PC-3 (cell line): ENCODE measurements around the gene RBMXL2. TPM values are rescaled to one million over a fixed set of nuclear protein-coding genes. Genes with fewer than 3 reads are reported as not detected.

Source experiments
- ATAC-seq: fragments of 200-7000 bp; cut with Tn5 transposase; 2 replicates; pipeline ENCODE4 v1.9.1; 2020; ENCODE audit warnings: mild to moderate bottlenecking, moderate library complexity
- BruUV-seq: library from RNA; stranded (reverse); fragments of 400-500 nt; replicated peaks from 2 replicates; lab custom pipeline; 2021; lab: Mats Ljungman, UMichigan
- CTCF ChIA-PET: fragments of 300-600 bp; sonication (Branson Sonifier 250); formaldehyde crosslinking; loops from one replicate; lab custom pipeline; 2022; ENCODE audit warnings: antibody characterized with exemption; lab: Charles Lee
- POLR2A ChIA-PET: fragments of 300-600 bp; sonication (Branson Sonifier 250); formaldehyde crosslinking; loops from one replicate; lab custom pipeline; 2022; ENCODE audit warnings: antibody characterized with exemption; ENCODE audit not compliant: unreplicated experiment; lab: Charles Lee
- DNase-seq: peaks from one replicate; pipeline ENCODE4 v3.0.0-alpha.2; 2015
- H2AFZ ChIP-seq: fragments of 300-600 bp; sonication (generic); 2 replicates; pipeline ENCODE4 v1.6.0; 2016; ENCODE audit warnings: antibody characterized with exemption, low read length
- H3F3A ChIP-seq: fragments of 300-600 bp; sonication (generic); one replicate; pipeline ENCODE4 v1.6.0; 2017; ENCODE audit warnings: antibody characterized with exemption, low read length, control low read depth, mild to moderate bottlenecking; ENCODE audit not compliant: unreplicated experiment
- H3K27ac ChIP-seq: fragments of 300-600 bp; sonication (generic); 2 replicates; pipeline ENCODE4 v1.5.1; 2016; ENCODE audit warnings: mild to moderate bottlenecking, low read length
- H3K27me3 ChIP-seq: fragments of 300-600 bp; sonication (generic); 2 replicates; pipeline ENCODE4 v1.6.1; 2016; ENCODE audit warnings: low read length, mixed read lengths
- H3K36me3 ChIP-seq: fragments of 300-600 bp; sonication (generic); 2 replicates; pipeline ENCODE4 v1.6.1; 2016; ENCODE audit warnings: low read depth, mixed run types, low read length, mixed read lengths
- H3K4me1 ChIP-seq: fragments of 300-600 bp; sonication (generic); 2 replicates; pipeline ENCODE4 v1.5.1; 2016; ENCODE audit warnings: low read length; ENCODE audit not compliant: insufficient read depth
- H3K4me2 ChIP-seq: fragments of 300-600 bp; sonication (generic); 2 replicates; pipeline ENCODE4 v1.6.0; 2016; ENCODE audit warnings: low read length
- H3K4me3 ChIP-seq: fragments of 300-600 bp; sonication (generic); 2 replicates; pipeline ENCODE4 v1.5.1; 2016; ENCODE audit warnings: mild to moderate bottlenecking, low read length, mixed read lengths
- H3K79me2 ChIP-seq: fragments of 300-600 bp; sonication (generic); 2 replicates; pipeline ENCODE4 v1.6.1; 2017; ENCODE audit warnings: low read length, mixed read lengths
- H3K9ac ChIP-seq: fragments of 300-600 bp; sonication (generic); 2 replicates; pipeline ENCODE4 v1.6.0; 2016; ENCODE audit warnings: mild to moderate bottlenecking, low read length
- H3K9me2 ChIP-seq: fragments of 300-600 bp; sonication (generic); replicated peaks from 2 replicates; pipeline ENCODE4 v1.6.1; 2016; ENCODE audit warnings: mixed run types, low read length, mixed read lengths
- H3K9me3 ChIP-seq: fragments of 300-600 bp; sonication (generic); 2 replicates; pipeline ENCODE4 v1.6.1; 2016; ENCODE audit warnings: low read length, mixed read lengths
- H4K20me1 ChIP-seq: fragments of 300-600 bp; sonication (generic); 2 replicates; pipeline ENCODE4 v1.6.1; 2016; ENCODE audit warnings: low read length, mixed read lengths
- CTCF ChIP-seq: fragments of 300-600 bp; sonication (generic); conservative IDR thresholded peaks from 2 replicates; pipeline ENCODE4 v1.5.1; 2017; ENCODE audit warnings: antibody characterized with exemption, low read depth, mild to moderate bottlenecking, low read length
- EZH2 ChIP-seq: fragments of 300-600 bp; sonication (generic); IDR thresholded peaks from one replicate; pipeline ENCODE4 v1.6.1; 2017; ENCODE audit warnings: antibody characterized with exemption, mild to moderate bottlenecking, low read length; ENCODE audit not compliant: unreplicated experiment
- EZH2phosphoT487 ChIP-seq: fragments of 300-600 bp; sonication (generic); IDR thresholded peaks from 2 replicates; pipeline ENCODE4 v1.6.1; 2018; ENCODE audit warnings: mild to moderate bottlenecking, antibody characterized with exemption, low read length, borderline replicate concordance
- intact Hi-C: fragments of 100-400 bp; cut with micrococcal nuclease; formaldehyde crosslinking; loops from 2 replicates; pipeline ENCODE4 v1.9.0; 2023
- total RNA-seq: library from RNA; depleted of rRNA; stranded (reverse); fragments of >200 nt; gene quantifications from 2 replicates; pipeline ENCODE4 v1.2.3, GENCODE V29; 2014

Gene RBMXL2
- total RNA-seq, 1 experiment from 2014 or later, result 0.15 TPM

GRCh38 chr11:7089328-7090251 lies 792 bp downstream of the RBMXL2 start:
- no peak overlapping the region for H3K4me3 ChIP-seq
- H3K79me2 ChIP-seq, result no peaks in the 10 kb centered on the region
- H3F3A ChIP-seq, result no peaks in the 10 kb centered on the region
- ChIA-PET POLR2A (no interaction called here), CTCF (no interaction called here)
- H3K36me3 ChIP-seq, result no peaks in the 10 kb centered on the region
- no peak overlapping the region for H3K9ac ChIP-seq
- intact Hi-C loops, result no loop called here
- peaks cover 58% of the 10 kb centered on the region for H3K27me3 ChIP-seq
- TF ChIP-seq EZH2phosphoT487, result no peak
- no peak for TF ChIP-seq EZH2
- TF ChIP-seq CTCF, result no peak
- no peak for DNase-seq
- no peak for ATAC-seq
- H3K4me1 ChIP-seq, result no peaks in the 10 kb centered on the region
- no peaks in the 10 kb centered on the region for H4K20me1 ChIP-seq
- BruUV-seq, result no TSS peak
- no peaks in the 10 kb centered on the region for H3K9me2 ChIP-seq
- H2AFZ ChIP-seq, result no peak overlapping the region
- no peak overlapping the region for H3K4me2 ChIP-seq
- no peak overlapping the region for H3K27ac ChIP-seq
- no peaks in the 10 kb centered on the region for H3K9me3 ChIP-seq

- ATAC-seq, result peak; percentile 73
- no peaks in the 10 kb centered on the region for H3K79me2 ChIP-seq
- ChIA-PET POLR2A (no interaction called here), CTCF (interaction anchor here (0.6 kb wide), 1 partner anchor 567 kb away, joined by 3 read pairs; no protein-coding TSS in a partner anchor)
- TF ChIP-seq EZH2phosphoT487, result no peak
- no peak for TF ChIP-seq EZH2
- peak; percentile 86 for TF ChIP-seq CTCF
- H3K27ac ChIP-seq, result no peak overlapping the region
- no peaks in the 10 kb centered on the region for H3K36me3 ChIP-seq
- H3K27me3 ChIP-seq, result peaks cover 37% of the 10 kb centered on the region
- H2AFZ ChIP-seq, result no peak overlapping the region
- H4K20me1 ChIP-seq, result no peaks in the 10 kb centered on the region
- H3K4me2 ChIP-seq, result no peak overlapping the region
- no peaks in the 10 kb centered on the region for H3K9me2 ChIP-seq
- no peaks in the 10 kb centered on the region for H3F3A ChIP-seq
- peak; percentile 72 for DNase-seq
- no peak overlapping the region for H3K4me3 ChIP-seq
- no peaks in the 10 kb centered on the region for H3K9me3 ChIP-seq
- no TSS peak for BruUV-seq
- H3K9ac ChIP-seq, result no peak overlapping the region
- no peaks in the 10 kb centered on the region for H3K4me1 ChIP-seq
- intact Hi-C loops, result loop anchor here (1.0 to 2.0 kb wide), 4 partner anchors 180 to 596 kb away; no protein-coding TSS in a partner anchor
These were observed 9.5 kb downstream of the RBMXL2 start for GRCh38 chr11:7098235-7098832.
